Measurements from ENCODE around the gene BBS12. TPM values are rescaled to one million over a fixed set of nuclear protein-coding genes. Genes with fewer than 3 reads are reported as not detected.

The BBS12 gene
- polyA plus RNA-seq, 3 donors, result 0.19 to 1.0 (median 0.52) TPM

DNA sequence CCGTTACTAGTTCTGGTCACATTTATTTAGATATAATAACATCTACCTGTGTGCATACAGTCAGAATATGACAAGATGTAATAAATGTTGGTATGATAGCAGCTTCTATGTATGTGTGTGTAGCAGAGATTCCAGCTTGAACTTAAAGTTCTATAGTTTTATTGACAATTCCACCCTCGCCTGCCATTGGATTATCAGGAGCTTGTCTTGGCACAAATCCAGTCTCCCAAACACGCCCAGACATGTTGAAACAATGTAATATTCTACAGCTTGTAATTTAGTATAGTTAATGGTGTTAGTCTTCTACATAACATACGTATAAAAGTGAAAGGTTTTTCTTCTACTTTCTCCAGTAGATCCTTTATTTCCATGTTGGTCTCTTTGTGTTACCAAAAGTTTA is 44.4 kb downstream of the BBS12 start:
- no CpG with 5 or more reads among the region's 4 CpGs for WGBS (ENCODE audit: insufficient coverage)
- Histone ChIP-seq H4K20me1 (ENCODE audit: insufficient read depth, low read length) (no peaks in the 10 kb centered on the region), H3K9me3 (replicated peaks in 1 of 2; ENCODE audit: control insufficient read depth in 1 of 2, insufficient read depth in 1 of 2, low read length in 2 of 2) (no peaks in the 10 kb centered on the region), H3K27me3 (ENCODE audit: control insufficient read depth in 2 of 2, insufficient read depth in 2 of 2, low read length in 2 of 2) (no peaks in the 10 kb centered on the region), H3K4me2 (replicated peaks; ENCODE audit: extremely low read depth, low read length, poor library complexity, severe bottlenecking) (no peak overlapping the region), H3K27ac (ENCODE audit: low read depth in 1 of 2, low read length in 2 of 2) (no peak overlapping the region), H3K4me1 (ENCODE audit: control insufficient read depth in 1 of 2, insufficient read depth in 2 of 2, low read length in 2 of 2) (peaks cover 4 to 12% of the 10 kb centered on the region in 2 donors), H2AFZ (ENCODE audit: insufficient read depth, low read depth, low read length, poor library complexity, severe bottlenecking) (no peak overlapping the region), H3K9ac (ENCODE audit: insufficient read depth, low read length, poor library complexity, severe bottlenecking) (no peak overlapping the region), H3K79me2 (ENCODE audit: insufficient read depth, low read length) (no peaks in the 10 kb centered on the region), H3K36me3 (replicated peaks in 1 of 2; ENCODE audit: control insufficient read depth in 1 of 2, insufficient read depth in 2 of 2, low read length in 2 of 2) (no peaks in the 10 kb centered on the region), H3K4me3 (replicated peaks in 1 of 3; ENCODE audit: low read depth in 2 of 3, low read length in 3 of 3) (no peak overlapping the region)
- H3K27ac Mint-ChIP-seq, result no peak overlapping the region
- TF ChIP-seq, protein P1, sequence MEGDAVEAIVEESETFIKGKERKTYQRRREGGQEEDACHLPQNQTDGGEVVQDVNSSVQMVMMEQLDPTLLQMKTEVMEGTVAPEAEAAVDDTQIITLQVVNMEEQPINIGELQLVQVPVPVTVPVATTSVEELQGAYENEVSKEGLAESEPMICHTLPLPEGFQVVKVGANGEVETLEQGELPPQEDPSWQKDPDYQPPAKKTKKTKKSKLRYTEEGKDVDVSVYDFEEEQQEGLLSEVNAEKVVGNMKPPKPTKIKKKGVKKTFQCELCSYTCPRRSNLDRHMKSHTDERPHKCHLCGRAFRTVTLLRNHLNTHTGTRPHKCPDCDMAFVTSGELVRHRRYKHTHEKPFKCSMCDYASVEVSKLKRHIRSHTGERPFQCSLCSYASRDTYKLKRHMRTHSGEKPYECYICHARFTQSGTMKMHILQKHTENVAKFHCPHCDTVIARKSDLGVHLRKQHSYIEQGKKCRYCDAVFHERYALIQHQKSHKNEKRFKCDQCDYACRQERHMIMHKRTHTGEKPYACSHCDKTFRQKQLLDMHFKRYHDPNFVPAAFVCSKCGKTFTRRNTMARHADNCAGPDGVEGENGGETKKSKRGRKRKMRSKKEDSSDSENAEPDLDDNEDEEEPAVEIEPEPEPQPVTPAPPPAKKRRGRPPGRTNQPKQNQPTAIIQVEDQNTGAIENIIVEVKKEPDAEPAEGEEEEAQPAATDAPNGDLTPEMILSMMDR (IDR thresholded peaks at IDR 0.05), result no peak
- peaks cover 12% of the 10 kb centered on the region for H3K4me1 Mint-ChIP-seq
- no peaks in the 10 kb centered on the region for H3K36me3 Mint-ChIP-seq
- intact Hi-C loops (cut with micrococcal nuclease), result no loop called here
- peaks cover 0 to 5% (median 4%) of the 10 kb centered on the region in 3 donors for H3K27me3 Mint-ChIP-seq (ENCODE audit: low read depth in 3 of 3)
- H3K4me3 Mint-ChIP-seq, result no peak overlapping the region
- DNase-seq, result no peak
- H3K9me3 Mint-ChIP-seq, result peaks cover 0 to 6% (median 1%) of the 10 kb centered on the region in 7 donors

DNA sequence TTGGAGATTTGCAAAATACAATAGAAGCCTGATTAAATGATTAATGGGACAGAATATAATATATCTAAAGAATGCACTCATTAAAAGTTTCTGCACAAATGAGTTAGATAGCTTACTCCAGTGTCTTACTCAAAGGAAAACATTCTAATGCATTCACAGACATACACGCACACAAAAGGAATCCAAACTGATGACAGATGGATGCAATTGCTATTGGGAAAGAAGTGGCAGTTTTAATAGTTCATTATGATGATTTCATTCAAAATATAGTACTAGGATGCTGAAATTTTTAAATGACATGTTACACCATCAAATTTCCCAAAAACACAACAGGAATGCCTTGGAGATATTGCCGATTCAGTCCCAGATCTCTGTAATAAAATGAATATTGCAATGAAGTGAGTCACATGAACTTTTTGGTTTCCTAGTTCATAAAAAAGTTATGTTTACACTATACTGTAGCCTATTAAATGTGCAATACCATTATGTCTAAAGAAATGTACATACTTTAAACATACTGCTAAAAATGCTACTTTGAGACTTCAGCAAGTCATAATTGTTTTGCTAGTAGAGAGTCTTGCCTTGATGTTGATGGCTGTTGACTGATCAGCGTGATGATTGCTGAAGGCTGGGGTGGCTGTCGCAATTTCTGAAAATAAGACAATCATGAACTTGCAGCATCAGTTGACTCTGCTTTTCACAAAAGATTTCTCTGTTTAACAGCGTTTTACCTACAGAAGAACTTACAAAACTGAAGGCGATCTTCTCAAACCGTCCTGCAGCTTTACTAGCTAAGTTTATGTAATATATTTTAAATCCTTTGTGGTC is 45.6 kb downstream of the BBS12 start:
- H3K9me3 ChIP-seq (replicated peaks in 1 of 2; ENCODE audit: control insufficient read depth in 1 of 2, insufficient read depth in 1 of 2, low read length in 2 of 2), result no peaks in the 10 kb centered on the region
- H3K9me3 Mint-ChIP-seq, result peaks cover 0 to 6% (median 1%) of the 10 kb centered on the region in 7 donors
- DNase-seq, result no peak
- H3K27ac ChIP-seq (ENCODE audit: low read depth in 1 of 2, low read length in 2 of 2), result no peak overlapping the region
- H4K20me1 ChIP-seq (ENCODE audit: insufficient read depth, low read length), result no peaks in the 10 kb centered on the region
- H3K79me2 ChIP-seq (ENCODE audit: insufficient read depth, low read length), result no peaks in the 10 kb centered on the region
- H2AFZ ChIP-seq (ENCODE audit: insufficient read depth, low read depth, low read length, poor library complexity, severe bottlenecking), result no peak overlapping the region
- H3K27ac Mint-ChIP-seq, result no peak overlapping the region
- H3K36me3 Mint-ChIP-seq, result no peaks in the 10 kb centered on the region
- 60% methylated on average over 1 of the region's 7 CpGs for WGBS (ENCODE audit: insufficient coverage)
- H3K27me3 Mint-ChIP-seq (ENCODE audit: low read depth in 3 of 3), result peaks cover 2 to 6% (median 4%) of the 10 kb centered on the region in 3 donors
- intact Hi-C loops (cut with micrococcal nuclease), result no loop called here
- H3K27me3 ChIP-seq (ENCODE audit: control insufficient read depth in 2 of 2, insufficient read depth in 2 of 2, low read length in 2 of 2), result no peaks in the 10 kb centered on the region
- H3K4me3 ChIP-seq (replicated peaks in 1 of 3; ENCODE audit: low read depth in 2 of 3, low read length in 3 of 3), result no peak overlapping the region
- H3K4me2 ChIP-seq (replicated peaks; ENCODE audit: extremely low read depth, low read length, poor library complexity, severe bottlenecking), result no peak overlapping the region
- H3K4me1 ChIP-seq (ENCODE audit: control insufficient read depth in 1 of 2, insufficient read depth in 2 of 2, low read length in 2 of 2), result peaks cover 0 to under 1% of the 10 kb centered on the region in 2 donors
- TF ChIP-seq, protein P1 (IDR thresholded peaks at IDR 0.05), result no peak
- no peaks in the 10 kb centered on the region for H3K36me3 ChIP-seq (replicated peaks in 1 of 2; ENCODE audit: control insufficient read depth in 1 of 2, insufficient read depth in 2 of 2, low read length in 2 of 2)
- H3K4me3 Mint-ChIP-seq, result no peak overlapping the region
- peaks cover under 1% of the 10 kb centered on the region for H3K4me1 Mint-ChIP-seq
- H3K9ac ChIP-seq (ENCODE audit: insufficient read depth, low read length, poor library complexity, severe bottlenecking), result no peak overlapping the region

All from CD14-positive monocyte (primary cell).